ENCODE measurements around the gene IRAK3.

DNA sequence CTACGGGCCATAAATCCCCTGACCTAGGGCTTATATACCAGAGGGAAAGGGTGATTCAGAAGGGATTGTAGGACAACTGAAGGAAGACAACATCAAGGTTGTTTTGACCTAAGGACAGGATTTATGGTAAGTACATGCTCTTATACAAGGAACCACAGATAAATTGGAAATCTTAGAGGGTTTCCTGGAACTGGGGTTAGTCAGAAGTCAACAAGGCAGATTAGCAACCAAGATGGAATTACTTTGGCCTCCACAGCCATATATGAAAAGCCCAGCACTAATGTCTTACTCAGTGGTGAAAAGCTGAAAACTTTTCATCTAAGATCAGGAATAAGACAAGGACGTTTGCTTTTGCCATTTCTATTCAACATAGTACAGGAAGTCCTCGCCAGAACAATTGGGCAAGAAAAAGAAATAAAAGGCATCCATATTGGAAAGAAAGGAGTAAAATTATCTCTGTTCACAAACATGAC, 24.6 kb upstream of the IRAK3 start:
- TF ChIP-seq, protein P1, sequence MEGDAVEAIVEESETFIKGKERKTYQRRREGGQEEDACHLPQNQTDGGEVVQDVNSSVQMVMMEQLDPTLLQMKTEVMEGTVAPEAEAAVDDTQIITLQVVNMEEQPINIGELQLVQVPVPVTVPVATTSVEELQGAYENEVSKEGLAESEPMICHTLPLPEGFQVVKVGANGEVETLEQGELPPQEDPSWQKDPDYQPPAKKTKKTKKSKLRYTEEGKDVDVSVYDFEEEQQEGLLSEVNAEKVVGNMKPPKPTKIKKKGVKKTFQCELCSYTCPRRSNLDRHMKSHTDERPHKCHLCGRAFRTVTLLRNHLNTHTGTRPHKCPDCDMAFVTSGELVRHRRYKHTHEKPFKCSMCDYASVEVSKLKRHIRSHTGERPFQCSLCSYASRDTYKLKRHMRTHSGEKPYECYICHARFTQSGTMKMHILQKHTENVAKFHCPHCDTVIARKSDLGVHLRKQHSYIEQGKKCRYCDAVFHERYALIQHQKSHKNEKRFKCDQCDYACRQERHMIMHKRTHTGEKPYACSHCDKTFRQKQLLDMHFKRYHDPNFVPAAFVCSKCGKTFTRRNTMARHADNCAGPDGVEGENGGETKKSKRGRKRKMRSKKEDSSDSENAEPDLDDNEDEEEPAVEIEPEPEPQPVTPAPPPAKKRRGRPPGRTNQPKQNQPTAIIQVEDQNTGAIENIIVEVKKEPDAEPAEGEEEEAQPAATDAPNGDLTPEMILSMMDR (IDR thresholded peaks at IDR 0.05; ENCODE audit: insufficient read depth, low read length, poor library complexity, severe bottlenecking): no peak
- no peak for TF ChIP-seq EZH2phosphoT487 (conservative IDR thresholded peaks at IDR 0.05; ENCODE audit: low read length)

All from SU-DHL-6 (cell line).